IMR-90 (cell line): ENCODE data around the gene TBCD. TPM values are rescaled to one million over a fixed set of nuclear protein-coding genes. Genes with fewer than 3 reads are reported as not detected.

Experiments
- ATAC-seq: fragments of 200-7000 bp; cut with Tn5 transposase; 2 replicates; pipeline ENCODE4 v1.9.1; 2020; ENCODE audit warnings: low read depth, mild to moderate bottlenecking, moderate library complexity
- BruUV-seq: library from RNA; stranded (reverse); fragments of 400-500 nt; replicated peaks from 2 replicates; lab custom pipeline; 2021; lab: Mats Ljungman, UMichigan
- CTCF ChIA-PET: fragments of 300-600 bp; formaldehyde crosslinking; extraction: SDS; loops from one replicate; lab custom pipeline; 2021; ENCODE audit warnings: antibody characterized with exemption; lab: Yijun Ruan, JAX
- POLR2A ChIA-PET: fragments of 300-600 bp; sonication (Branson Sonifier 250); formaldehyde crosslinking; loops from one replicate; lab custom pipeline; 2022; ENCODE audit warnings: antibody characterized with exemption; ENCODE audit not compliant: unreplicated experiment; lab: Charles Lee
- DNase-seq: peaks from one replicate; pipeline ENCODE4 v3.0.0; 2013
- H2AFZ ChIP-seq: replicated peaks from 2 replicates; pipeline ENCODE3; 2013; ENCODE audit warnings: low read length, mild to moderate bottlenecking; ENCODE audit not compliant: poor library complexity
- H2AK5ac ChIP-seq: 2 replicates; pipeline ENCODE4 v1.6.1; 2013; ENCODE audit warnings: low read depth, low read length, inconsistent platforms
- H2AK9ac ChIP-seq: replicated peaks from 2 replicates; pipeline ENCODE3; 2013; ENCODE audit warnings: mild to moderate bottlenecking, low read depth, low read length, moderate library complexity; ENCODE audit not compliant: poor library complexity
- H2BK120ac ChIP-seq: 2 replicates; pipeline ENCODE4 v1.6.1; 2013; ENCODE audit warnings: low read depth, low read length, inconsistent platforms
- H2BK15ac ChIP-seq: 3 replicates; pipeline ENCODE4 v1.6.1; 2013; ENCODE audit warnings: low read depth, low read length, inconsistent platforms
- H2BK20ac ChIP-seq: 2 replicates; pipeline ENCODE4 v1.6.1; 2013; ENCODE audit warnings: low read depth, mild to moderate bottlenecking, inconsistent platforms, low read length, moderate library complexity
- H2BK5ac ChIP-seq: 2 replicates; pipeline ENCODE4 v1.6.1; 2013; ENCODE audit warnings: mild to moderate bottlenecking, low read depth, low read length, inconsistent platforms; ENCODE audit not compliant: poor library complexity, severe bottlenecking
- H3K14ac ChIP-seq: replicated peaks from 2 replicates; pipeline ENCODE4 v1.6.1; 2013; ENCODE audit warnings: low read depth, low read length, inconsistent platforms
- H3K18ac ChIP-seq: 2 replicates; pipeline ENCODE4 v1.6.1; 2013; ENCODE audit warnings: low read depth, low read length, control low read depth
- H3K23ac ChIP-seq: 2 replicates; pipeline ENCODE4 v1.6.1; 2013; ENCODE audit warnings: low read depth, low read length, inconsistent platforms
- H3K27ac ChIP-seq: 2 replicates; pipeline ENCODE4 v1.5.1; 2013; ENCODE audit warnings: mild to moderate bottlenecking, control low read depth, low read length; ENCODE audit not compliant: insufficient read depth
- H3K27me3 ChIP-seq: 2 replicates; pipeline ENCODE4 v1.6.1; 2013; ENCODE audit warnings: low read length; ENCODE audit not compliant: control insufficient read depth, insufficient read depth
- H3K36me3 ChIP-seq: 2 replicates; pipeline ENCODE4 v1.6.1; 2013; ENCODE audit warnings: low read length, mixed read lengths; ENCODE audit not compliant: control insufficient read depth, insufficient read depth
- H3K4ac ChIP-seq: 2 replicates; pipeline ENCODE4 v1.6.1; 2013; ENCODE audit warnings: low read depth, low read length, inconsistent platforms
- H3K4me1 ChIP-seq: 2 replicates; pipeline ENCODE4 v1.6.1; 2013; ENCODE audit warnings: low read length, mixed read lengths; ENCODE audit not compliant: control insufficient read depth, insufficient read depth
- H3K4me2 ChIP-seq: 2 replicates; pipeline ENCODE4 v1.6.1; 2013; ENCODE audit warnings: low read depth, mild to moderate bottlenecking, control low read depth, low read length, moderate library complexity
- H3K4me3 ChIP-seq: 2 replicates; pipeline ENCODE4 v1.5.1; 2013; ENCODE audit warnings: low read depth, mild to moderate bottlenecking, control low read depth, low read length, moderate library complexity; ENCODE audit not compliant: insufficient read depth
- H3K56ac ChIP-seq: 2 replicates; pipeline ENCODE4 v1.6.1; 2013; ENCODE audit warnings: low read length, inconsistent platforms; ENCODE audit not compliant: insufficient read depth; ENCODE audit errors: extremely low read depth
- H3K79me1 ChIP-seq, 2 experiments: 2 replicates each; pipeline ENCODE4 v1.6.1; 2013; ENCODE audit warnings: low read length in 2 of 2, inconsistent platforms in 1 of 2, low read depth in 1 of 2
- H3K9ac ChIP-seq: 2 replicates; pipeline ENCODE4 v1.6.1; 2013; ENCODE audit warnings: low read depth, low read length, control low read depth
- H3K9me1 ChIP-seq: 2 replicates; pipeline ENCODE4 v1.6.1; 2013; ENCODE audit warnings: low read length, inconsistent platforms; ENCODE audit not compliant: insufficient read depth
- H3K9me3 ChIP-seq: 2 replicates; pipeline ENCODE4 v1.6.1; 2013; ENCODE audit warnings: low read length; ENCODE audit not compliant: control insufficient read depth, insufficient read depth
- H4K20me1 ChIP-seq: 2 replicates; pipeline ENCODE4 v1.6.1; 2013; ENCODE audit warnings: low read length, inconsistent platforms; ENCODE audit not compliant: insufficient read depth
- H4K5ac ChIP-seq: 2 replicates; pipeline ENCODE4 v1.6.1; 2013; ENCODE audit warnings: mild to moderate bottlenecking, low read depth, low read length, control low read depth
- H4K8ac ChIP-seq, 2 experiments: 2 replicates each; pipeline ENCODE4 v1.6.1; 2013; ENCODE audit warnings: low read depth in 2 of 2, low read length in 2 of 2, control low read depth in 1 of 2, inconsistent platforms in 1 of 2
- H4K91ac ChIP-seq: 2 replicates; pipeline ENCODE4 v1.6.1; 2013; ENCODE audit warnings: low read depth, low read length, inconsistent platforms; ENCODE audit not compliant: insufficient read depth
- BHLHE40 ChIP-seq: fragments of 150-350 bp; IDR thresholded peaks from 2 replicates; pipeline ENCODE4 v1.6.1; 2016; ENCODE audit warnings: mild to moderate bottlenecking, low read depth, low read length
- CEBPB ChIP-seq: IDR thresholded peaks from 2 replicates; pipeline ENCODE4 v1.6.1; 2012; ENCODE audit warnings: low read depth, low read length, improper control_type of control experiment
- CHD1 ChIP-seq: IDR thresholded peaks from 2 replicates; pipeline ENCODE4 v1.6.1; 2012; ENCODE audit warnings: low read depth, low read length, improper control_type of control experiment
- CTCF ChIP-seq: conservative IDR thresholded peaks from 2 replicates; pipeline ENCODE4 v1.5.1; 2012; ENCODE audit warnings: mild to moderate bottlenecking, low read depth, low read length, improper control_type of control experiment
- ELK1 ChIP-seq: fragments of 150-350 bp; IDR thresholded peaks from 2 replicates; pipeline ENCODE4 v1.6.1; 2016; ENCODE audit warnings: low read depth, mild to moderate bottlenecking, low read length, moderate library complexity, borderline replicate concordance
- FOS ChIP-seq: fragments of 150-350 bp; IDR thresholded peaks from 2 replicates; pipeline ENCODE4 v1.6.1; 2016; ENCODE audit warnings: low read depth, low read length
- MAFK ChIP-seq: IDR thresholded peaks from 2 replicates; pipeline ENCODE4 v1.6.1; 2012; ENCODE audit warnings: low read depth, low read length, improper control_type of control experiment
- MAZ ChIP-seq: IDR thresholded peaks from 2 replicates; pipeline ENCODE4 v1.6.1; 2012; ENCODE audit warnings: low read depth, mild to moderate bottlenecking, low read length, improper control_type of control experiment, moderate library complexity, borderline replicate concordance
- MXI1 ChIP-seq: IDR thresholded peaks from 2 replicates; pipeline ENCODE4 v1.6.1; 2012; ENCODE audit warnings: low read depth, mild to moderate bottlenecking, low read length, moderate library complexity, borderline replicate concordance
- NFE2L2 ChIP-seq: fragments of 150-350 bp; IDR thresholded peaks from 2 replicates; pipeline ENCODE4 v1.6.1; 2016; ENCODE audit warnings: low read depth, mild to moderate bottlenecking, low read length
- POLR2A ChIP-seq: IDR thresholded peaks from 2 replicates; pipeline ENCODE4 v1.6.1; 2012; ENCODE audit warnings: mild to moderate bottlenecking, low read depth, low read length
- RAD21 ChIP-seq: IDR thresholded peaks from 2 replicates; pipeline ENCODE4 v1.6.1; 2012; ENCODE audit warnings: low read length, improper control_type of control experiment
- RCOR1 ChIP-seq: IDR thresholded peaks from 2 replicates; pipeline ENCODE4 v1.6.1; 2012; ENCODE audit warnings: mild to moderate bottlenecking, low read length, improper control_type of control experiment; ENCODE audit not compliant: insufficient replicate concordance
- RFX5 ChIP-seq: IDR thresholded peaks from 2 replicates; pipeline ENCODE4 v1.8.0; 2012; ENCODE audit warnings: low read depth, mild to moderate bottlenecking, low read length, moderate library complexity
- SMC3 ChIP-seq: fragments of 150-350 bp; IDR thresholded peaks from 2 replicates; pipeline ENCODE4 v1.6.1; 2016; ENCODE audit warnings: low read depth, mild to moderate bottlenecking, antibody characterized with exemption, low read length, moderate library complexity
- USF2 ChIP-seq: fragments of 150-350 bp; IDR thresholded peaks from 2 replicates; pipeline ENCODE4 v1.6.1; 2017; ENCODE audit warnings: mild to moderate bottlenecking, antibody characterized with exemption, low read length, low read depth
- WGBS, 2 experiments: methylation state at CpG; one replicate each; pipeline versions ENCODE4 v1.1.5 to v1.1.7; 2013; ENCODE audit warnings: missing lambda C conversion rate in 2 of 2; ENCODE audit not compliant: insufficient read length in 1 of 2; ENCODE audit errors: extremely low coverage in 2 of 2; 5-methylcytosine and 5-hydroxymethylcytosine counted together
- dilution Hi-C: fragments of 300-500 bp; cut with HindIII; formaldehyde crosslinking; loops from one replicate; pipeline ENCODE4 v1.14.3; 2018; ENCODE audit warnings: low sequenced_read_pairs; ENCODE audit not compliant: unreplicated experiment
- in situ Hi-C: fragments of 300-500 bp; cut with MboI; formaldehyde crosslinking; loops from 3 replicates; pipeline ENCODE4 v1.14.3; 2019; ENCODE audit warnings: low sequenced_read_pairs, inconsistent platforms, mixed read lengths
- intact Hi-C: fragments of 100-400 bp; cut with micrococcal nuclease; formaldehyde crosslinking; loops from 2 replicates; pipeline ENCODE4 v1.10.0; 2022
- polyA plus RNA-seq, 3 experiments: library from polyadenylated mRNA; depleted of rRNA; stranded (reverse); fragments of >200 nt; gene quantifications; 2 replicates each; pipeline ENCODE4 v1.2.3, GENCODE V29; 2012; ENCODE audit warnings: low replicate concordance in 1 of 3
- total RNA-seq: library from RNA; depleted of rRNA; stranded (reverse); fragments of >200 nt; gene quantifications from 2 replicates; pipeline ENCODE4 v1.2.3, GENCODE V29; 2012

The TBCD gene
- total and polyA plus RNA-seq, 2 of the 4 experiments (the other 2 are of a cell fraction): 21.9 to 54.5 TPM

GRCh38 chr17:82943751-82944150 is 191.9 kb downstream of the TBCD start:
- TF ChIP-seq SMC3 (no peak), MAZ (no peak), CTCF (no peak), RFX5 (no peak), RAD21 (no peak), MXI1 (no peak), CHD1 (no peak), BHLHE40 (no peak), CEBPB (no peak), USF2 (no peak), RCOR1 (no peak), NFE2L2 (no peak), FOS (no peak), ELK1 (no peak), MAFK (no peak), POLR2A (no peak)
- Histone ChIP-seq H3K4me2 (no peak overlapping the region), H2AK9ac (no peak overlapping the region), H3K27ac (no peak overlapping the region), H3K9me1 (no peaks in the 10 kb centered on the region), H3K18ac (no peak overlapping the region), H4K8ac (no peak overlapping the region), H3K4ac (no peak overlapping the region), H2BK20ac (no peak overlapping the region), H2BK120ac (no peak overlapping the region), H3K9ac (no peak overlapping the region), H2AK5ac (no peak overlapping the region), H2AFZ (no peak overlapping the region), H4K91ac (no peak overlapping the region), H3K4me1 (no peaks in the 10 kb centered on the region), H3K4me3 (no peak overlapping the region), H3K56ac (no peak overlapping the region), H3K14ac (no peak overlapping the region), H3K9me3 (peaks cover 42% of the 10 kb centered on the region), H2BK15ac (no peak overlapping the region), H3K79me1 (no peaks in the 10 kb centered on the region), H3K36me3 (peaks cover 42% of the 10 kb centered on the region), H4K5ac (no peak overlapping the region), H3K23ac (no peak overlapping the region), H3K27me3 (no peaks in the 10 kb centered on the region), H2BK5ac (no peak overlapping the region), H4K20me1 (no peaks in the 10 kb centered on the region)
- ChIA-PET CTCF (no interaction called here), POLR2A (no interaction called here)
- intact Hi-C loops (no loop called here), in situ Hi-C loops (no loop called here), dilution Hi-C loops (no loop called here)
- 98% methylated on average over 5 of the region's 8 CpGs; no CpG with 5 or more reads in 1 of the 2 experiments for WGBS, 2 experiments
- DNase-seq: no peak
- BruUV-seq: no TSS peak
- ATAC-seq: no peak
